NCI-H82 treated with DMSO at 0.1 percent for 48 hours (cell line): ENCODE measurements around the gene NAP1L5.
A peak's percentile ranks its signal among the peaks of the same experiment; 100 is the strongest.

ENCODE experiments used
- DNase-seq: peaks from one replicate; lab custom pipeline; 2025; ENCODE audit not compliant: unreplicated experiment; lab: John Stamatoyannopoulos, UW

NAP1L5 gene

GRCh38 chr4:88722828-88723227, 25.2 kb upstream of the NAP1L5 start:
- no peak for DNase-seq

GRCh38 chr4:88722276-88722780, 24.7 kb upstream of the NAP1L5 start:
- no peak for DNase-seq

GRCh38 chr4:88720451-88721428, 23.1 kb upstream of the NAP1L5 start:
- DNase-seq, result peak; percentile 78

- DNase-seq, result no peak
Measured at GRCh38 chr4:88719381-88719780, 21.8 kb upstream of the NAP1L5 start.

- DNase-seq, result no peak
Measured at GRCh38 chr4:88718098-88718497, 20.5 kb upstream of the NAP1L5 start.

- no peak for DNase-seq
Measured at GRCh38 chr4:88713782-88714181, 16.2 kb upstream of the NAP1L5 start.

GRCh38 chr4:88709989-88710388, 12.4 kb upstream of the NAP1L5 start:
- no peak for DNase-seq

- no peak for DNase-seq
Measured at GRCh38 chr4:88706574-88706973, 8.9 kb upstream of the NAP1L5 start.

GRCh38 chr4:88705805-88706492, 8.3 kb upstream of the NAP1L5 start:
- no peak for DNase-seq

- no peak for DNase-seq
Measured at GRCh38 chr4:88705223-88705622, 7.6 kb upstream of the NAP1L5 start.

GRCh38 chr4:88702782-88703181, 5.2 kb upstream of the NAP1L5 start:
- no peak for DNase-seq

- no peak for DNase-seq
Measured at GRCh38 chr4:88698519-88698918, 890 bp upstream of the NAP1L5 start.

- no peak for DNase-seq
Measured at GRCh38 chr4:88697141-88697540, 488 bp downstream of the NAP1L5 start.

- no peak for DNase-seq
Measured at GRCh38 chr4:88696630-88697029, 999 bp downstream of the NAP1L5 start.

GRCh38 chr4:88693792-88694191, 3.8 kb downstream of the NAP1L5 start:
- no peak for DNase-seq

GRCh38 chr4:88690355-88690754, 7.3 kb downstream of the NAP1L5 start:
- DNase-seq, result no peak

GRCh38 chr4:88681209-88681608, 16.4 kb downstream of the NAP1L5 start:
- no peak for DNase-seq

GRCh38 chr4:88675543-88675942, 22.1 kb downstream of the NAP1L5 start:
- no peak for DNase-seq

GRCh38 chr4:88674979-88675378, 22.6 kb downstream of the NAP1L5 start:
- DNase-seq, result no peak

- no peak for DNase-seq
Measured at GRCh38 chr4:88674565-88674964, 23.1 kb downstream of the NAP1L5 start.

GRCh38 chr4:88673886-88674285, 23.7 kb downstream of the NAP1L5 start:
- no peak for DNase-seq

- DNase-seq, result no peak
Measured at GRCh38 chr4:88672987-88673386, 24.6 kb downstream of the NAP1L5 start.
